Activated naive CD8-positive, alpha-beta T cell treated with anti-CD3 and anti-CD28 coated beads, Interleukin-2, amount 50 U/mL, for 24 hours (primary cell): ENCODE measurements around the gene SCGB1C2.

Experiments used
- ATAC-seq: fragments of 150-1000 bp; cut with Tn5 transposase; one replicate; pipeline ENCODE4 v1.10.0; 2021
- DNase-seq: peaks from one replicate; pipeline ENCODE4 v3.0.0; 2021
- H3K27ac Mint-ChIP-seq: one replicate; pipeline ENCODE4 v1.8.0; 2021; ENCODE audit warnings: mild to moderate bottlenecking, mixed read lengths
- H3K27me3 Mint-ChIP-seq: one replicate; pipeline ENCODE4 v1.8.0; 2021; ENCODE audit warnings: mixed read lengths
- H3K36me3 Mint-ChIP-seq: one replicate; pipeline ENCODE4 v1.8.0; 2021; ENCODE audit warnings: low read depth, mixed read lengths
- H3K4me1 Mint-ChIP-seq: one replicate; pipeline ENCODE4 v1.8.0; 2021; ENCODE audit warnings: mixed read lengths
- H3K4me3 Mint-ChIP-seq: one replicate; pipeline ENCODE4 v1.8.0; 2021; ENCODE audit warnings: mild to moderate bottlenecking, moderate library complexity, mixed read lengths
- H3K9me3 Mint-ChIP-seq: one replicate; pipeline ENCODE4 v1.8.0; 2021; ENCODE audit warnings: mixed read lengths

The SCGB1C2 gene

DNA sequence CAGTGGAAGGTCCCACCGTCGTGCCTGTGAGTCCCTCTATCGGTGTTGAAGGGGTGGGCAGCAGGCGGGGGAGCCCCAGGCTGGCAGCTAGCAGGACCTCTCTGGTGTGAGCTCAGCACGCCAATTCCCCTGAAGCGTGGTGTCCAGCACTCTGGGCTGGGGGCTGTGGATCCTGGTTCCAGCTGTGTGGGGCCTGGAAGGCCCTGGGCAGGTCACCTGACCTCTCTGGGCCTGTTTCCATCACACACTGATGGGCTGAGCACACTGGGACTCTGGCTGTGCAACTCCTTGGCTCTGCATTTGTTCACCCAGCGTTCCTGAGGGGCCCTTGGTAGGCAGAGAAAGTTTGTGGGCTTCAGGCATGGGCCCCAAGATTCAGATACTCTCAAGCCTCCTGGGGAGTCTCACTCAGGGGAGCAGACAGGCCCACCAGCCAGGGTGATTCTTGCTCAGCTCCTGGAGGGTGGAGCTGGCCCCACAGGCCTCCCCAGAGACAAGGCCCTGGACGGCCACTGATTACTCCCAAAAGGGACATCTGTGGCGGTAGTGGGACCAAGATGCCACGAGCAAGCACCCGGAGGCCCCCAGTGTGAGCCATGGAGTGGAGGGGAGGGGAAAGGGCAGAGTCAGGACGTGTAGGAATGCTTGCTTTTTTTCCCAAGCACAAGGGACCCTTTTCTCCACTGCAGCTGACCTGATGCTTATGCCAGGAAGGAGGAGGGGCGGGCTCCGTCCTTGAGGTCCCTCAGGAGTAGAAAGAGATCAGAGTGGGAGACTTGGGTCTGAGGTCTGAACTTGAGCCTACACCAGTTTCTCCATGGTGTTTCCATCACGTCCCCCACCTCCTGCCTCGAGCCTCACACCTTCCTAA is 8.5 kb downstream of the SCGB1C2 start:
- Mint-ChIP-seq H3K36me3 (no peaks in the 10 kb centered on the region), H3K9me3 (no peaks in the 10 kb centered on the region), H3K4me3 (no peak overlapping the region), H3K4me1 (no peaks in the 10 kb centered on the region), H3K27ac (no peak overlapping the region), H3K27me3 (peaks cover 4% of the 10 kb centered on the region)
- DNase-seq (no peak), ATAC-seq (no peak)

DNA sequence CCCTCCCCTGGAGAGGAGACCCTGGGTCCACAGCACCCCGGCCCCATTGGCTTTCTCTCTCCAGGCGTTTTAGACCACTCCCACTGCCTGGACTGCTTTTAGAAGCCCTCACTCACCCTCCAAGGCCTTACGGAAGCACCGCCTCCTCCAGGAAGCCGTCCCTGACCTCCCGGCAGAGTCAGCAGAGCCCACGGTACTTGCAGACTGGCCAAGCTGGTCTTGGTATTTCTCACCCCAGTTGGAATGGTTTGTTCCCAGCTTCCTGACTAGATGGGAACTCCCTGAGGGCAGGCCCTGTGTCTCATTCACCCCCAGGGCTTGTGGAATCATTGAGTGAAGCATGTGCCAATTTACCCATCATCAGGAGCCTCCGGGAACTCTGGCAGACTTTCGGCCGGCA is 9.2 kb downstream of the SCGB1C2 start:
- peaks cover 4% of the 10 kb centered on the region for H3K27me3 Mint-ChIP-seq
- ATAC-seq (no peak), DNase-seq (no peak)
- no peaks in the 10 kb centered on the region for H3K4me1 Mint-ChIP-seq
- no peaks in the 10 kb centered on the region for H3K9me3 Mint-ChIP-seq
- H3K4me3 Mint-ChIP-seq, result no peak overlapping the region
- H3K27ac Mint-ChIP-seq, result no peak overlapping the region
- no peaks in the 10 kb centered on the region for H3K36me3 Mint-ChIP-seq

DNA sequence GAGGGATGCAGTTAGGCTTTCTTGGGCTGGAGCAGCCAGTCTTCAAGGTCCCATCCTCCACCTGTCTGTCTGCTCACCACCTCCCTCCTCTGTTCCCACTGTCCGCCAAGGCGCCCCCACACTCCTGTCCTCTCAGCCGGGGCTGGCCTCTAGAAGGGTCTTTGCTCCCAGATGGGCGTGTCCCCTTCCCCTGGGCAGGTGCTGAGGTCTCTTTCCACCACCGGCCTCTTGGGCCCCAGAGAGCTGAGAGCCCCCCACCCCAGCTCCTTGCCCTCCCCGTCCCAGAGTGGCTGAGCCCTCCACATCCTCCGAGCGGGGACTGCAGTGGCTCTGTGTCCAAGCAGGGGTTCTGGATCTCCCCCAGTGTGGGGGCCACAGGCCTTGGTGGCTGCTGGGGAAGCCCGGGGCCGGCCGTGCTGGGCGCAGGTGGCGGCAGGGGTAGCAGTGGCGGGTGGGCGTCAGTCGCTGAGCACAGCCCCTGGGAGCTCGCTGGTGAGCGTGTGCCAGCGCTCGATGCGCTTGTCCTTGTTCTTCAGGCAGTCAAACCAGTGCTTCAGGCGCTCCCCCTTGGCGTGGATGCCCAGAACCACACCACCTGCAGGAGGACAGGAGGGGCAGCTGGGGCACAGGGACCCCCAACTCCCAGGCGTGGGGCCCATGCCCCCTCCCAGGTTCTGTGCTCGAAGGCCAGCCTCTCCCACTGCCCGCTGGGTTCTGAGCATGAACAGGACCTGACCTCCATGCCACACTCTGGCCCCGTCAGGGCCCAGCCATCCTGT is 9.8 kb downstream of the SCGB1C2 start:
- ATAC-seq (no peak), DNase-seq (no peak)
- Mint-ChIP-seq H3K36me3 (no peaks in the 10 kb centered on the region), H3K27me3 (peaks cover 4% of the 10 kb centered on the region), H3K9me3 (no peaks in the 10 kb centered on the region), H3K4me3 (no peak overlapping the region), H3K27ac (no peak overlapping the region), H3K4me1 (no peaks in the 10 kb centered on the region)

DNA sequence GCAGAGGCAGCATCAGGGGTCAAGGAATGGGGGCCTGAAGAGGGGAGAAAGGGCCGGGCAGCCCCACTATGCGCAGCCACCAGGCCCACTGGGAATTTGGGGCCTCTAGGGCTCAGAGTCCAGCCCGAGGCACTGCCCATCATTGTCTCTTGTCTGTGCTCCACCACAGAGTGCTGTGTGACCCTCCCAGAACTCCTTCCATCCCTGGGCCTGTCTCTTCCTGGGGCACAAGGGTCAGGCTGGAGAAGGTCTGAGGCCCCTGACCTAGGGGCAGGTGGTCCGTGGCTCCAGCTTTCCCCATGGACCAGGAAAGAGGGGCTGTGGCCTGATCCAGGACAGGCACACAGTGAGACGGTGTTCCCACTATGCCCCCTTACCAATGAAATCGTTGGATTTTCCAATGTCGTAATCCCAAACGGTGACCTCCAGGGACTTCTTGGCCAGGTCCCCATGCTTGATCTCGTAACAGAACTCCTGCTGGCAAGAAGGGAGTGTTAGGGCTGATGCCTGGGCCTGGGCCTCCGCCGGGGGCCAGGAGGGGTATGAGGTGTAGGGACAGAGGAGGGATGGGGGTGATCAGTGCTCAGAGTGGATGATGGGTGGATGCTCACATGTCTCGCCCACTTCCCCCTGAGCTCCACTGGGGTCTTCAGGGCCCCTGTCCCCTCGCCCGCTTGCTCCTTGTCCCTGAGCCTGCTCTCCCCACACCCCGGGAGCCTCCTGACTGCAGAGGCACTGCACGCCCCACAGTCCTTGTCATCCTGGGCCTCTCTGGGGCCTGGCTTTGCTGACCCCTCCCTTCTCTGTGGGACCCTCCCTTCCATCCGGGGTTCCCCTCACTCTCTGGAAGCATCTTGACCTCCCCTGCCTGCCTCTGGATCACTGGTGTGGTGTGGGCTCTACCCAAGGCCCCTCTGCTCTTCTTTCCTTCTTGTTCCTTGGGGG is 10.7 kb downstream of the SCGB1C2 start:
- no peaks in the 10 kb centered on the region for H3K9me3 Mint-ChIP-seq
- no peak for ATAC-seq
- no peak for DNase-seq
- no peaks in the 10 kb centered on the region for H3K4me1 Mint-ChIP-seq
- peaks cover 4% of the 10 kb centered on the region for H3K27me3 Mint-ChIP-seq
- H3K36me3 Mint-ChIP-seq, result no peaks in the 10 kb centered on the region
- no peak overlapping the region for H3K4me3 Mint-ChIP-seq
- H3K27ac Mint-ChIP-seq, result no peak overlapping the region

DNA sequence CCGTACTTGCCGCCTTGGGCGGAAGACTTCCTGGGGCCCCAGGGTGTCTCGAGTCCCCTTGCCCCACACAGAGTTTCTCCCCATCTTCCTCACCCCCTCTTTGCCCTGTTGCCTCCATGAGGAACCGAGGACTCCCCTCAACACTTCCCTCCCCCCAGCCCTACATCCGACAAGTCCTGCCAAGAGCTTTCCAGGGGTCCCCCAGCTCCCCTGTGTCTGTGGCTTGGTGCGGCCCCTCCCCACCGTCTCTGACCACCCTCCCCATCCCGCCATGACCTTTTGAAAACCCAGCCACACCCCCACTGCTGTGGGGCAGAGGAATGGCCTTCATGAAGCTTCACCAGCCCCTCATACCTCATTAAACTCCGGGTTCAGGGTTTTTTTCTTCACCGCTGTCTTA is 11.4 kb downstream of the SCGB1C2 start:
- Mint-ChIP-seq H3K27ac (no peak overlapping the region), H3K9me3 (no peaks in the 10 kb centered on the region), H3K27me3 (no peaks in the 10 kb centered on the region), H3K36me3 (no peaks in the 10 kb centered on the region), H3K4me1 (no peaks in the 10 kb centered on the region), H3K4me3 (no peak overlapping the region)
- DNase-seq (no peak), ATAC-seq (no peak)

DNA sequence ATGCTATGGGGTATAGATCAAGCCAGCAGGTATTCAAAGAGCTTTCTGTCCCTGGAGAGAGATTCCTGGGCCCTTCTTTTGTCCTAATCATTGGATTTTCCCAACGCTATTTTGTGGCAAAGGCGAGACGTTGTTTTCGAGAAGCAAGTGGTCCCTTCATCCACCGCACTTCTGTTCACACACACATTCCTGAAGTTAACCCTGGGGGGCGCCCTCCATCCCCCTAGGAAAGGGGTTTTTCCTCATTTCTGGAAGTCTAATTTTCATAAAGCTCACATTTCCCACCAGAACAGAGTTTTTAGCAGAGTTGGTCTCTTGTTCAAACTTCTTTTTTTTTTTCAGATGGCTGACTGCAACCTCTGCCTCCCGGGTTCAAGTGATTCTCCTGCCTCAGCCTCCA is 11.9 kb downstream of the SCGB1C2 start:
- no peaks in the 10 kb centered on the region for H3K9me3 Mint-ChIP-seq
- H3K27me3 Mint-ChIP-seq, result no peaks in the 10 kb centered on the region
- H3K4me3 Mint-ChIP-seq, result no peak overlapping the region
- no peaks in the 10 kb centered on the region for H3K4me1 Mint-ChIP-seq
- no peaks in the 10 kb centered on the region for H3K36me3 Mint-ChIP-seq
- no peak overlapping the region for H3K27ac Mint-ChIP-seq
- ATAC-seq (no peak), DNase-seq (no peak)

DNA sequence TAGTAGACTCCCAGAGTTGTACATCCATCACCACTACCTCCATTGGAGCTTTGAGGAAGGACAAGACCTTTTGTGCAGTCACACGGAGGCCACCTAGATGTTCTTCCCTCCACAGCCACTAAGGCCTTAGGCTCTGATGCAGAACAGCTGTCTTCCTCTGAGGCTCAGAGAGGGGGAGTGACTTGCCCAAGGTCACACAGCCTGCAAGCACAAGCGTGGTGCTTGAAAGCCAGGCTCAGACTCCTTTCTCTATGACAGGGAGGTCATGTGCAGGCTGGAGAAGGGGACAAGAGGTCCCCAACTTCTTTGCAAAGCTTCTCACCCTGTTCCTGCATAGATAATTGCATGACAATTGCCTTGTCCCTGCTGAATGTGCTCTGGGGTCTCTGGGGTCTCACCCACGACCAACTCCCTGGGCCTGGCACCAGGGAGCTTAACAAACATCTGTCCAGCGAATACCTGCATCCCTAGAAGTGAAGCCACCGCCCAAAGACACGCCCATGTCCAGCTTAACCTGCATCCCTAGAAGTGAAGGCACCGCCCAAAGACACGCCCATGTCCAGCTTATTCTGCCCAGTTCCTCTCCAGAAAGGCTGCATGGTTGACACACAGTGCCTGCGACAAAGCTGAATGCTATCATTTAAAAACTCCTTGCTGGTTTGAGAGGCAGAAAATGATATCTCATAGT is 12.7 kb downstream of the SCGB1C2 start:
- H3K4me3 Mint-ChIP-seq, result no peak overlapping the region
- no peaks in the 10 kb centered on the region for H3K27me3 Mint-ChIP-seq
- no peaks in the 10 kb centered on the region for H3K4me1 Mint-ChIP-seq
- ATAC-seq (no peak), DNase-seq (no peak)
- H3K27ac Mint-ChIP-seq, result no peak overlapping the region
- no peaks in the 10 kb centered on the region for H3K36me3 Mint-ChIP-seq
- no peaks in the 10 kb centered on the region for H3K9me3 Mint-ChIP-seq

DNA sequence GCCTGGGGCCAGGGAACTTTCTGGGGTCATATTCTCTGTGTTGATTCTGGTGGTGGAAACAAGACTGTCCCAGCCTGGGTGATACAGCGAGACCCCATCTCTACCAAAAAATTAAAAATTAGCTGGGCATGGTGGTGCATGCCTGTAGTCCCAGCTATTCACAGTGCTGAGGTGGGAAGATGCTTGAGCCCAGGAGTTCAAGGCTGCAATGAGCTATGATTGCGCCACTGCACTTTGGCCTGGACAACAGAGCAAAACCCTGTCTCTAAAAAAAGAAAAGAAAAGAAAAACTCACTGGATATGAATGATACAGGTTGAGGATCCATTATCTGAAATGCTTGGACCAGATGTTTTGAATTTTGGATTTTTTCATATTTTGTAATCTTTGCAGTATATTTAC is 13.6 kb downstream of the SCGB1C2 start:
- no peak for DNase-seq
- Mint-ChIP-seq H3K9me3 (no peaks in the 10 kb centered on the region), H3K27me3 (no peaks in the 10 kb centered on the region), H3K27ac (no peak overlapping the region), H3K36me3 (no peaks in the 10 kb centered on the region), H3K4me3 (no peak overlapping the region), H3K4me1 (no peaks in the 10 kb centered on the region)
- ATAC-seq, result no peak

DNA sequence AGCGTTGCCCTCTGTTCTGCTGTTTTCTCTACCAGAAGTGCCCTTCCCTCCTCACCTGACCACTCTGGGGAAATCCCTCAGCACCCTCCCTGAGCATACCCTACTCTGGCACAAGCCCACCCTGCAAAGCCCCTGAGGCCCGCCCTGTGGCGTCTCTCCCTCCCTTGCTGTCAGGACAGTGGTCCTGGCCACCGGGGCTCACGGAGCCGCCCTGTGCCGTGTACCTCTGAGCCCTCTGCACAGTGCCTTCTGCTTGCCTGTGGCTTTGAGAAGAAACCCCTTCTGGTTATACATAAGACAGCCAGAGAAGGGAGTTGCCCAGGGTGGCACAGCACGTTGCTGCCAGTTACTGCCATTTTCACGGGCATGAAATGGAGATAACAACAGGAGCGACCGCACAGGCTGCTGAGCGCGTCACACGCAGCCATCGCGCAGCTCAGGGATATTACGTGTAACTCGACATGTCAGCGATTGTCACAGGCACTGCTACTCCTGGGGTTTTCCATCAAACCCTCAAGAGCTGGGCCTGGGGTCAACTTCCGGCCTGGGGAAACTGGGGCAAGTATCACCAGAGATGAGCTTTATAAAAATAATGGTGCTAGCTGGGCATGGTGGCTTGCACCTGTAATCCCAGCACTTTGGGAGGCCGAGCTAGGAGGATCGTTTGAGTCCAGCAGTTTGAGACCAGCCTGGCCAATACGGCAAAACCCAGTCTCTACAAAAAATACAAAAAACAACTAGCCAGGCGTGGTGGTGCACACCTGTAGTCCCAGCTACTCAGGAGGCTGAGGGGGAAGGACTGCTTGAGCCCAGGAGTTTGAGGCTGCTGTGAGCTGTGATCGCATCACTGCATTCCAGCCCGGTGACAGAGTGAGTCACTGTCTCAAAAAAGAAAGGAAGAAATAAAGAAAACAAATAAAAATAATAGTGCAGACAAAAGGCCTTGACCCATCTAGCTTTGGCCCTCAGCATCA is 14.8 kb downstream of the SCGB1C2 start:
- Mint-ChIP-seq H3K4me1 (no peaks in the 10 kb centered on the region), H3K27me3 (no peaks in the 10 kb centered on the region), H3K36me3 (no peaks in the 10 kb centered on the region), H3K9me3 (no peaks in the 10 kb centered on the region), H3K4me3 (no peak overlapping the region), H3K27ac (no peak overlapping the region)
- no peak for DNase-seq
- no peak for ATAC-seq

DNA sequence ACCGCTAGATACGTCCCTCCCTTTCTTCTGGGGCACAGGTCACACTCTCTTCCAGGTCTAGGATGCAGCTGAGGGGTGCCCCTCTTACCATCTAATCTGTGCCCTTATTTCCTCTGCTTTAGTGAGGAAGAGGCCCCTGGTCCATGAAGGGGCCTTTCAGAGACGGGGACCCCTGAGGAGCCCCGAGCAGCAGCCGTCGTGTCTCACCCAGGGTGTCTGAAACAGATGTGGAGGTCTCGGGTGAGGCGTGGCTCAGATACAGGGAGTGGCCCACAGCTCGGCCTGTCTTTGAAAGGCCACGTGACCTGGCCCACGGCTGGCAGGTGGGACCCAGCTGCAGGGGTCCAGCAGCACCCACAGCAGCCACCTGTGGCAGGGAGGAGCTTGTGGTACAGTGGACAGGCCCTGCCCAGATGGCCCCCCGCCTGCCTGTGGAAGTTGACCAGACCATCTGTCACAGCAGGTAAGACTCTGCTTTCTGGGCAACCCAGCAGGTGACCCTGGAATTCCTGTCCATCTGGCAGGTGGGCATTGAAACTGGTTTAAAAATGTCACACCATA is 15.6 kb downstream of the SCGB1C2 start:
- Mint-ChIP-seq H3K27me3 (no peaks in the 10 kb centered on the region), H3K9me3 (no peaks in the 10 kb centered on the region), H3K4me1 (no peaks in the 10 kb centered on the region), H3K27ac (no peak overlapping the region), H3K4me3 (no peak overlapping the region), H3K36me3 (no peaks in the 10 kb centered on the region)
- no peak for DNase-seq
- no peak for ATAC-seq

DNA sequence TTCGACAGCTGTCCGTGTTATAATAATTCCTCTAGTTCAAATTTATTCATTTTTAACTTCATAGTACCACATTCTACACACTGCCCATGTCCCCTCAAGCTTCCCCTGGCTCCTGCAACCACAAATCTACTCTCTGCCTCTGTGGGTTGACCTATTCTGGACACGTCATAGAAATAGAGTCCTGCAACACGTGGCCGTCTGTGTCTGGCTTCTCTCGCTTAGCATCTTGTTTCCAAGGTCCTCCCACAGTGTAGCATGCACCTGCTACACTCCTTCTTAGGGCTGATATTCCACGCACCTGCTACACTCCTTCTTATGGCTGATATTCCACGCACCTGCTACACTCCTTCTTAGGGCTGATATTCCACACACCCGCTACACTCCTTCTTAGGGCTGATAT is 16.5 kb downstream of the SCGB1C2 start:
- no peaks in the 10 kb centered on the region for H3K36me3 Mint-ChIP-seq
- no peak for ATAC-seq
- H3K4me3 Mint-ChIP-seq, result no peak overlapping the region
- no peak overlapping the region for H3K27ac Mint-ChIP-seq
- H3K9me3 Mint-ChIP-seq, result no peaks in the 10 kb centered on the region
- no peaks in the 10 kb centered on the region for H3K27me3 Mint-ChIP-seq
- no peak for DNase-seq
- no peaks in the 10 kb centered on the region for H3K4me1 Mint-ChIP-seq

DNA sequence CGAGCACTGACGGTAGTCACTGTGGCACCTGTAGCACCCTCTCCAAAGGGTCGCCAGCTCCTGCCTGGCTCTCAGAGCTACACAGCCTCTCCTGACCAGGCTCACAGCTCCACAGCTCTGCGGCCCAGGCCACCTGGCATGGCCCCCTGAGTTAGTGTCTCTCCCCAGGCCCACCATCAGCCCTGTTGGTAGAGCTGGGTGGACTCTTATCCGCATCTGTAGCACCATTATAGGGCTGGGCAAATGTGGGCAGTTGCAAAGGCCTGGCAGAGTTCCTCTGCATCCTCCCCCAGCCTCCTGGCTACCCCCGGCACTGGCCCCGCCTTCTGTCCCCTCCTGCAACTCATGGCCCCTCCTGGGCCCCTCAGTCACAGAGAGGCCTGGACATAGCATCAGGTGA is 18.2 kb downstream of the SCGB1C2 start:
- ATAC-seq (no peak), DNase-seq (no peak)
- no peaks in the 10 kb centered on the region for H3K27me3 Mint-ChIP-seq
- H3K36me3 Mint-ChIP-seq, result no peaks in the 10 kb centered on the region
- H3K4me3 Mint-ChIP-seq, result no peak overlapping the region
- H3K4me1 Mint-ChIP-seq, result no peaks in the 10 kb centered on the region
- H3K27ac Mint-ChIP-seq, result no peak overlapping the region
- H3K9me3 Mint-ChIP-seq, result no peaks in the 10 kb centered on the region

DNA sequence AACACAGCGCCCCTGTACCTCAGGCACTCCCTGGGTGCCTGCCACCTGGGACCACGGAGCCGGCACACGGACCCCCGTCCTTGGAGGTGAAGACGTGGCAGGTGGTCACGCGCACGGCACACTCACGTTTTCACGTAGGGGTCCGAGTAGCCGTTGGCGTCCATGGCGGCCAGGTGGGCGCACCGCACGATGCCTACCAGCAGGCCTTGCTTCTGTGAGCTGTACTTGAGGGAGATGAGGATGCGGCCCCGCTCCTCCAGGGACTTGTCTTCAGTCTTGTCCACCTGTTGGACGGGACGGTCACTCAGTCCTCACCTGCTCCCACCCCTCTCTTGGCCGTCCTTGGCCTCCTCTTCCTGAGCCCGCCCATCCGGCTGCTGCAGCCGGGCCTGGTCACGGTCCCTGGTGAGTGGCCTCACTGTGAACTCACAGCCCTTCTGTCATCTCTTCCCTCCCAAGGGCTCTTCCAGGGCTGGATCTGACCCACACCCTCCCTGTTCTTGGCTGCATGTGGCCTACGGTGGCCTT is 18.8 kb downstream of the SCGB1C2 start:
- Mint-ChIP-seq H3K4me3 (no peak overlapping the region), H3K4me1 (no peaks in the 10 kb centered on the region), H3K9me3 (no peaks in the 10 kb centered on the region), H3K27ac (no peak overlapping the region), H3K36me3 (no peaks in the 10 kb centered on the region), H3K27me3 (no peaks in the 10 kb centered on the region)
- ATAC-seq, result no peak
- DNase-seq, result no peak
